IPS-18a (cell line): ENCODE results near the gene XXYLT1.

Source experiments
- H3K27ac ChIP-seq: one replicate; pipeline ENCODE4 v1.5.1; 2013; ENCODE audit warnings: low read length
- H3K27me3 ChIP-seq: one replicate; pipeline ENCODE4 v1.6.1; 2013; ENCODE audit warnings: mild to moderate bottlenecking, low read length; ENCODE audit not compliant: control insufficient read depth, insufficient read depth
- H3K36me3 ChIP-seq: one replicate; pipeline ENCODE4 v1.6.1; 2013; ENCODE audit warnings: low read depth, low read length; ENCODE audit not compliant: control insufficient read depth
- H3K4me1 ChIP-seq: one replicate; pipeline ENCODE4 v1.6.1; 2013; ENCODE audit warnings: low read depth, low read length; ENCODE audit not compliant: control insufficient read depth
- H3K4me3 ChIP-seq: one replicate; pipeline ENCODE4 v1.5.1; 2013; ENCODE audit warnings: low read length
- H3K9ac ChIP-seq: one replicate; pipeline ENCODE4 v1.6.1; 2013; ENCODE audit warnings: mild to moderate bottlenecking, low read length, moderate library complexity
- H3K9me3 ChIP-seq: one replicate; pipeline ENCODE4 v1.6.1; 2013; ENCODE audit warnings: low read depth, low read length; ENCODE audit not compliant: control insufficient read depth

XXYLT1 gene

GRCh38 chr3:195247086-195247862 is 23.7 kb downstream of the XXYLT1 start:
- H3K27ac ChIP-seq = no peak overlapping the region

GRCh38 chr3:195246581-195246995 is 24.4 kb downstream of the XXYLT1 start:
- H3K27ac ChIP-seq = no peak overlapping the region
- H3K4me3 ChIP-seq = no peak overlapping the region
- H3K27me3 ChIP-seq = no peaks in the 10 kb centered on the region
- H3K4me1 ChIP-seq = peaks cover 10% of the 10 kb centered on the region
- H3K36me3 ChIP-seq = no peaks in the 10 kb centered on the region
- H3K9me3 ChIP-seq = no peaks in the 10 kb centered on the region
- H3K9ac ChIP-seq = no peak overlapping the region

More at GRCh38 chr3:195247086-195247862, 23.7 kb downstream of the XXYLT1 start:
- Histone ChIP-seq H3K27me3 (no peaks in the 10 kb centered on the region), H3K4me1 (peaks cover 10% of the 10 kb centered on the region), H3K36me3 (no peaks in the 10 kb centered on the region), H3K9ac (no peak overlapping the region), H3K4me3 (no peak overlapping the region), H3K9me3 (no peaks in the 10 kb centered on the region)

GRCh38 chr3:195245531-195245951 is 25.4 kb downstream of the XXYLT1 start:
- no peaks in the 10 kb centered on the region for H3K27me3 ChIP-seq
- H3K9ac ChIP-seq = no peak overlapping the region
- peaks cover under 1% of the 10 kb centered on the region for H3K4me1 ChIP-seq
- H3K36me3 ChIP-seq = no peaks in the 10 kb centered on the region
- H3K27ac ChIP-seq = no peak overlapping the region
- H3K9me3 ChIP-seq = no peaks in the 10 kb centered on the region
- H3K4me3 ChIP-seq = no peak overlapping the region

- no peaks in the 10 kb centered on the region for H3K4me1 ChIP-seq
- no peak overlapping the region for H3K9ac ChIP-seq
- no peak overlapping the region for H3K4me3 ChIP-seq
Observed at GRCh38 chr3:195241592-195242355, 29.2 kb downstream of the XXYLT1 start.

GRCh38 chr3:195240939-195241338 is 30.0 kb downstream of the XXYLT1 start:
- H3K9ac ChIP-seq = no peak overlapping the region

More at GRCh38 chr3:195241592-195242355, 29.2 kb downstream of the XXYLT1 start:
- Histone ChIP-seq H3K9me3 (no peaks in the 10 kb centered on the region), H3K36me3 (no peaks in the 10 kb centered on the region), H3K27me3 (no peaks in the 10 kb centered on the region), H3K27ac (no peak overlapping the region)

GRCh38 chr3:195240171-195240701 is 30.7 kb downstream of the XXYLT1 start:
- H3K4me1 ChIP-seq = no peaks in the 10 kb centered on the region
- no peaks in the 10 kb centered on the region for H3K36me3 ChIP-seq
- no peaks in the 10 kb centered on the region for H3K9me3 ChIP-seq
- no peak overlapping the region for H3K27ac ChIP-seq
- H3K27me3 ChIP-seq = no peaks in the 10 kb centered on the region
- no peak overlapping the region for H3K9ac ChIP-seq
- H3K4me3 ChIP-seq = no peak overlapping the region

More at GRCh38 chr3:195240939-195241338, 30.0 kb downstream of the XXYLT1 start:
- no peaks in the 10 kb centered on the region for H3K27me3 ChIP-seq
- H3K36me3 ChIP-seq = no peaks in the 10 kb centered on the region
- H3K4me1 ChIP-seq = no peaks in the 10 kb centered on the region
- H3K27ac ChIP-seq = no peak overlapping the region
- no peaks in the 10 kb centered on the region for H3K9me3 ChIP-seq
- no peak overlapping the region for H3K4me3 ChIP-seq

- Histone ChIP-seq H3K4me1 (no peaks in the 10 kb centered on the region), H3K36me3 (no peaks in the 10 kb centered on the region), H3K9ac (no peak overlapping the region)
Observed at GRCh38 chr3:195239121-195239520, 31.8 kb downstream of the XXYLT1 start.

GRCh38 chr3:195238586-195239118 is 32.3 kb downstream of the XXYLT1 start:
- Histone ChIP-seq H3K27me3 (no peaks in the 10 kb centered on the region), H3K4me3 (no peak overlapping the region), H3K9me3 (no peaks in the 10 kb centered on the region), H3K9ac (no peak overlapping the region), H3K27ac (no peak overlapping the region), H3K36me3 (no peaks in the 10 kb centered on the region), H3K4me1 (no peaks in the 10 kb centered on the region)

More at GRCh38 chr3:195239121-195239520, 31.8 kb downstream of the XXYLT1 start:
- Histone ChIP-seq H3K4me3 (no peak overlapping the region), H3K27me3 (no peaks in the 10 kb centered on the region), H3K27ac (no peak overlapping the region), H3K9me3 (no peaks in the 10 kb centered on the region)

GRCh38 chr3:195238081-195238571 is 32.8 kb downstream of the XXYLT1 start:
- no peaks in the 10 kb centered on the region for H3K4me1 ChIP-seq
- no peak overlapping the region for H3K27ac ChIP-seq
- no peak overlapping the region for H3K9ac ChIP-seq

GRCh38 chr3:195236801-195237570 is 34.0 kb downstream of the XXYLT1 start:
- Histone ChIP-seq H3K4me3 (no peak overlapping the region), H3K27ac (no peak overlapping the region), H3K9me3 (no peaks in the 10 kb centered on the region), H3K27me3 (no peaks in the 10 kb centered on the region), H3K9ac (no peak overlapping the region), H3K36me3 (no peaks in the 10 kb centered on the region), H3K4me1 (no peaks in the 10 kb centered on the region)

More at GRCh38 chr3:195238081-195238571, 32.8 kb downstream of the XXYLT1 start:
- Histone ChIP-seq H3K27me3 (no peaks in the 10 kb centered on the region), H3K4me3 (no peak overlapping the region), H3K9me3 (no peaks in the 10 kb centered on the region), H3K36me3 (no peaks in the 10 kb centered on the region)
